Measurements from ENCODE around the gene PRDX2. TPM values are rescaled to one million over a fixed set of nuclear protein-coding genes. Genes with fewer than 3 reads are reported as not detected.

PRDX2 gene
- total and polyA plus RNA-seq, 2 donors (not counting 3 experiments of a cell fraction or from before 2014, with no cell fraction given): 247 to 492 TPM

GRCh38 chr19:12833418-12833737 is 31.8 kb upstream of the PRDX2 start:
- intact Hi-C loops (cut with micrococcal nuclease) (no loop called here), dilution Hi-C loops (cut with MboI; ENCODE audit: extremely low pct_ligation_motif_present, low sequenced_read_pairs) (no loop called here)
- no peak for FAIRE-seq
- ChIA-PET POLR2A (no interaction called here), CTCF (no interaction called here)
- H3K4me3 ChIP-seq (replicated peaks in 1 of 3; ENCODE audit: insufficient read depth in 1 of 3, low read depth in 1 of 3, low read length in 3 of 3): no peak overlapping the region
- TF ChIP-seq GATA2 (IDR thresholded peaks at IDR 0.05; ENCODE audit: insufficient read depth, insufficient read length, low read depth, low read length) (no peak), FOS (IDR thresholded peaks at IDR 0.05; ENCODE audit: borderline replicate concordance, insufficient read depth, low read length) (no peak), JUN (IDR thresholded peaks at IDR 0.05; ENCODE audit: borderline replicate concordance, insufficient read depth, insufficient read length, low read depth) (no peak), CTCF (IDR thresholded peaks at IDR 0.05; ENCODE audit: extremely low read depth in 1 of 2, insufficient read depth in 1 of 2, low read depth in 1 of 2, low read length in 2 of 2) (no peak)
- TF ChIP-seq, protein P1, sequence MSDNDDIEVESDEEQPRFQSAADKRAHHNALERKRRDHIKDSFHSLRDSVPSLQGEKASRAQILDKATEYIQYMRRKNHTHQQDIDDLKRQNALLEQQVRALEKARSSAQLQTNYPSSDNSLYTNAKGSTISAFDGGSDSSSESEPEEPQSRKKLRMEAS (IDR thresholded peaks at IDR 0.05; ENCODE audit: insufficient read depth, insufficient read length): no peak
- H3K36me3 ChIP-seq (ENCODE audit: control insufficient read depth in 2 of 2, extremely low read depth in 1 of 2, insufficient read depth in 2 of 2, low read length in 2 of 2): no peaks in the 10 kb centered on the region
- no peaks in the 10 kb centered on the region for H3K79me2 ChIP-seq (ENCODE audit: control insufficient read depth, insufficient read depth, low read length)
- H3K27me3 ChIP-seq (ENCODE audit: control insufficient read depth in 2 of 2, insufficient read depth in 2 of 2, low read length in 2 of 2): peaks cover 42 to 51% of the 10 kb centered on the region in 2 experiments
- no peak for DNase-seq (ENCODE audit: low read depth, low spot score)
- H2AFZ ChIP-seq (ENCODE audit: low read depth, low read length): no peak overlapping the region
- H3K9me1 ChIP-seq (replicated peaks; ENCODE audit: control insufficient read depth, extremely low read depth, insufficient read depth, low read length): no peaks in the 10 kb centered on the region
- no peaks in the 10 kb centered on the region for H4K20me1 ChIP-seq (replicated peaks; ENCODE audit: control insufficient read depth, extremely low read depth, insufficient read depth, low read length)
- BruUV-seq (replicated peaks): no TSS peak
- no peak overlapping the region for H3K9ac ChIP-seq (replicated peaks; ENCODE audit: extremely low read depth, insufficient read depth, low read length)
- no peaks in the 10 kb centered on the region for H3K9me3 ChIP-seq (replicated peaks; ENCODE audit: control insufficient read depth, insufficient read depth, low read length)
- H3K4me2 ChIP-seq (ENCODE audit: insufficient read depth, low read length): no peak overlapping the region
- H3K27ac ChIP-seq (ENCODE audit: insufficient read depth, low read depth, low read length): no peak overlapping the region
- no peaks in the 10 kb centered on the region for H3K4me1 ChIP-seq (ENCODE audit: control insufficient read depth, extremely low read depth, insufficient read depth, low read length)

DNA sequence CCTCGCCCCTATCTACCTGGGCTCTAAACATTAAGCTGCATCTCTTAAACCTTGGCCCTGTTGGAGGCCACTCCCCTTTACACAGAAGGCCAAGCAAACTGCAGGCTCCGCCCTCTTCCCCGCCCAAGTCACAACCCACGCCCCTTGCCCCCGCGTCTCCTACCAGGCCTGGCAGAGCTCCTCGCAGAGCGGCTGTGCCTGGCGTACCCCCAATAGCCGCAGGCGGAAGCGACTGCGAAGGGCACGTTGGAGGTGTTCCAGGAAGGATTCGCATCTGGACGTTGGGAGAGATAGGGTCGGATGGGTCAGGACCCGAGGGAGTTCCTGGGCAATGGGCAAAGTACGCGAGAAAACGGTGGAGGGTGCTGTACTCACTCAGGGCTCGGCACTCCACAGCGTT is 26.9 kb upstream of the PRDX2 start:
- DNase-seq (ENCODE audit: low read depth, low spot score) (no peak), FAIRE-seq (no peak)
- BruUV-seq (replicated peaks): no TSS peak
- Histone ChIP-seq H3K9me3 (replicated peaks; ENCODE audit: control insufficient read depth, insufficient read depth, low read length) (no peaks in the 10 kb centered on the region), H3K36me3 (ENCODE audit: control insufficient read depth in 2 of 2, extremely low read depth in 1 of 2, insufficient read depth in 2 of 2, low read length in 2 of 2) (no peaks in the 10 kb centered on the region), H3K4me2 (ENCODE audit: insufficient read depth, low read length) (no peak overlapping the region), H3K4me3 (replicated peaks in 1 of 3; ENCODE audit: insufficient read depth in 1 of 3, low read depth in 1 of 3, low read length in 3 of 3) (no peak overlapping the region), H3K27me3 (ENCODE audit: control insufficient read depth in 2 of 2, insufficient read depth in 2 of 2, low read length in 2 of 2) (peaks cover 4 to 8% of the 10 kb centered on the region in 2 experiments), H3K27ac (ENCODE audit: insufficient read depth, low read depth, low read length) (no peak overlapping the region), H3K9ac (replicated peaks; ENCODE audit: extremely low read depth, insufficient read depth, low read length) (no peak overlapping the region), H2AFZ (ENCODE audit: low read depth, low read length) (no peak overlapping the region), H4K20me1 (replicated peaks; ENCODE audit: control insufficient read depth, extremely low read depth, insufficient read depth, low read length) (no peaks in the 10 kb centered on the region), H3K79me2 (ENCODE audit: control insufficient read depth, insufficient read depth, low read length) (no peaks in the 10 kb centered on the region), H3K4me1 (ENCODE audit: control insufficient read depth, extremely low read depth, insufficient read depth, low read length) (no peaks in the 10 kb centered on the region), H3K9me1 (replicated peaks; ENCODE audit: control insufficient read depth, extremely low read depth, insufficient read depth, low read length) (no peaks in the 10 kb centered on the region)
- dilution Hi-C loops (cut with MboI; ENCODE audit: extremely low pct_ligation_motif_present, low sequenced_read_pairs) (no loop called here), intact Hi-C loops (cut with micrococcal nuclease) (no loop called here)
- TF ChIP-seq FOS (IDR thresholded peaks at IDR 0.05; ENCODE audit: borderline replicate concordance, insufficient read depth, low read length) (no peak), JUN (IDR thresholded peaks at IDR 0.05; ENCODE audit: borderline replicate concordance, insufficient read depth, insufficient read length, low read depth) (no peak), POLR2AphosphoS5 (IDR thresholded peaks at IDR 0.05; ENCODE audit: insufficient read depth, low read depth, low read length) (no peak), EZH2 (IDR thresholded peaks at IDR 0.05; ENCODE audit: borderline replicate concordance, low read depth, low read length, severe bottlenecking) (no peak), MYC (IDR thresholded peaks at IDR 0.05; ENCODE audit: low read depth, low read length) (no peak), GATA2 (IDR thresholded peaks at IDR 0.05; ENCODE audit: insufficient read depth, insufficient read length, low read depth, low read length) (no peak), CTCF (IDR thresholded peaks at IDR 0.05; ENCODE audit: extremely low read depth in 1 of 2, insufficient read depth in 1 of 2, low read depth in 1 of 2, low read length in 2 of 2) (no peak), POLR2A (IDR thresholded peaks at IDR 0.05; ENCODE audit: low read depth, low read length) (no peak)
- TF ChIP-seq, protein P1 (IDR thresholded peaks at IDR 0.05; ENCODE audit: insufficient read depth, insufficient read length): no peak
- CTCF ChIA-PET: interaction anchor here (1.1 to 3.5 kb wide), 2 partner anchors 19 to 62 kb away, joined by 4 to 19 read pairs; no protein-coding TSS in a partner anchor
- POLR2A ChIA-PET: no interaction called here

Data from endothelial cell of umbilical vein (primary cell).